ENCODE measurements around the gene TPSAB1. TPM values are rescaled to one million over a fixed set of nuclear protein-coding genes. Genes with fewer than 3 reads are reported as not detected.
A peak's percentile ranks its signal among the peaks of the same experiment; 100 is the strongest.
"Not testable (repeated sequence)": the region's sequence is repeated elsewhere in the genome, so short reads cannot be mapped to it uniquely, and the experiment has no call there.

The TPSAB1 gene
- total RNA-seq (1 to 10 TPM in 2 of 5 donors, under 1 TPM in 1, not detected in 2; 0.39 to 1.6 (median 1.2) TPM), total RNA-seq (0 to 0.85 (median 0.07) reads per million in 29 experiments)
- total RNA-seq (2013) = not detected

GRCh38 chr16:1240436-1240835 is at the start of gene TPSAB1:
TSS of gene TPSAB1 (plus strand) at chr16:1240705. CDS start at chr16:1240939, 234 bp downstream.
- H3K4me1 Mint-ChIP-seq; ATAC-seq (replicated peaks in 1 of 4); H3K27me3 Mint-ChIP-seq; CTCF ChIA-PET; H3K36me3 Mint-ChIP-seq; H3K4me3 ChIP-seq (ENCODE audit: control insufficient read depth in 1 of 2, extremely low read depth in 1 of 2, low read length in 1 of 2); H3K4me1 ChIP-seq (ENCODE audit: control insufficient read depth in 1 of 2, extremely low read depth in 1 of 2, insufficient read depth in 2 of 2, low read length in 2 of 2); POLR2A ChIA-PET; H3K27ac Mint-ChIP-seq; H3K36me3 ChIP-seq (ENCODE audit: control insufficient read depth in 2 of 2, extremely low read depth in 1 of 2, insufficient read depth in 1 of 2, low read length in 1 of 2); H3K9me3 Mint-ChIP-seq; H3K4me3 Mint-ChIP-seq; H3K9me3 ChIP-seq; H3K27ac ChIP-seq (ENCODE audit: low read length): not testable (repeated sequence)
- peaks cover 0 to 13% of the 10 kb centered on the region in 2 experiments for H3K27me3 ChIP-seq (replicated peaks in 1 of 2; ENCODE audit: control insufficient read depth in 2 of 2, extremely low read depth in 1 of 2, insufficient read depth in 2 of 2, low read length in 1 of 2)
- peak in 1 of 35 experiments; percentile 2 for DNase-seq
- WGBS (ENCODE audit: insufficient coverage) = no CpG with 5 or more reads among the region's 12 CpGs

GRCh38 chr16:1190789-1191188 is 49.7 kb upstream of the TPSAB1 start:
- H3K9me3 Mint-ChIP-seq; H3K27ac ChIP-seq (ENCODE audit: low read length); DNase-seq; H3K4me1 ChIP-seq (ENCODE audit: control insufficient read depth in 1 of 2, extremely low read depth in 1 of 2, insufficient read depth in 2 of 2, low read length in 2 of 2); H3K36me3 Mint-ChIP-seq; CTCF ChIA-PET; H3K9me3 ChIP-seq; POLR2A ChIA-PET; H3K4me1 Mint-ChIP-seq; H3K27ac Mint-ChIP-seq; ATAC-seq (replicated peaks in 1 of 4); H3K36me3 ChIP-seq (ENCODE audit: control insufficient read depth in 2 of 2, extremely low read depth in 1 of 2, insufficient read depth in 1 of 2, low read length in 1 of 2); H3K4me3 ChIP-seq (ENCODE audit: control insufficient read depth in 1 of 2, extremely low read depth in 1 of 2, low read length in 1 of 2); H3K4me3 Mint-ChIP-seq: not testable (repeated sequence)
- peaks cover 0 to 60% of the 10 kb centered on the region in 2 experiments for H3K27me3 ChIP-seq (replicated peaks in 1 of 2; ENCODE audit: control insufficient read depth in 2 of 2, extremely low read depth in 1 of 2, insufficient read depth in 2 of 2, low read length in 1 of 2)
- peaks cover 3 to 11% of the 10 kb centered on the region in 2 donors for H3K27me3 Mint-ChIP-seq
- WGBS (ENCODE audit: insufficient coverage) = 87% methylated on average over 10 of the region's 11 CpGs

GRCh38 chr16:1192384-1193073 is 48.0 kb upstream of the TPSAB1 start:
- Mint-ChIP-seq H3K4me1 (no peaks in the 10 kb centered on the region), H3K36me3 (no peaks in the 10 kb centered on the region), H3K27me3 (peaks cover 3 to 11% of the 10 kb centered on the region in 2 donors), H3K9me3 (no peaks in the 10 kb centered on the region), H3K27ac (no peak overlapping the region), H3K4me3 (no peak overlapping the region)
- WGBS (ENCODE audit: insufficient coverage) = 82% methylated on average over 5 of the region's 9 CpGs
- no peak overlapping the region for H3K27ac ChIP-seq (ENCODE audit: low read length)
- DNase-seq = no peak
- ChIA-PET CTCF (no interaction called here), POLR2A (no interaction called here)
- no peaks in the 10 kb centered on the region for H3K9me3 ChIP-seq
- no peak overlapping the region for H3K4me3 ChIP-seq (ENCODE audit: control insufficient read depth in 1 of 2, extremely low read depth in 1 of 2, low read length in 1 of 2)
- no peak for ATAC-seq (replicated peaks in 1 of 4)
- peaks cover 0 to 71% of the 10 kb centered on the region in 2 experiments for H3K27me3 ChIP-seq (replicated peaks in 1 of 2; ENCODE audit: control insufficient read depth in 2 of 2, extremely low read depth in 1 of 2, insufficient read depth in 2 of 2, low read length in 1 of 2)
- no peaks in the 10 kb centered on the region for H3K36me3 ChIP-seq (ENCODE audit: control insufficient read depth in 2 of 2, extremely low read depth in 1 of 2, insufficient read depth in 1 of 2, low read length in 1 of 2)
- H3K4me1 ChIP-seq (ENCODE audit: control insufficient read depth in 1 of 2, extremely low read depth in 1 of 2, insufficient read depth in 2 of 2, low read length in 2 of 2) = peaks cover 0 to 9% of the 10 kb centered on the region in 2 experiments

GRCh38 chr16:1193143-1193824 is 47.2 kb upstream of the TPSAB1 start:
- H3K36me3 ChIP-seq (ENCODE audit: control insufficient read depth in 2 of 2, extremely low read depth in 1 of 2, insufficient read depth in 1 of 2, low read length in 1 of 2) = no peaks in the 10 kb centered on the region
- H3K4me3 ChIP-seq (ENCODE audit: control insufficient read depth in 1 of 2, extremely low read depth in 1 of 2, low read length in 1 of 2) = no peak overlapping the region
- Mint-ChIP-seq H3K4me1 (no peaks in the 10 kb centered on the region), H3K36me3 (no peaks in the 10 kb centered on the region), H3K9me3 (no peaks in the 10 kb centered on the region), H3K27me3 (peaks cover 3 to 8% of the 10 kb centered on the region in 2 donors), H3K27ac (no peak overlapping the region), H3K4me3 (no peak overlapping the region)
- POLR2A ChIA-PET = no interaction called here
- no peak for DNase-seq
- no peaks in the 10 kb centered on the region for H3K9me3 ChIP-seq
- 73% methylated on average over 26 of the region's 30 CpGs for WGBS (ENCODE audit: insufficient coverage)
- CTCF ChIA-PET = interaction anchor here in 1 of 2 donors (0.6 kb wide), 1 partner anchor 86 kb away, joined by 4 read pairs; no protein-coding TSS in a partner anchor
- no peak overlapping the region for H3K27ac ChIP-seq (ENCODE audit: low read length)
- H3K4me1 ChIP-seq (ENCODE audit: control insufficient read depth in 1 of 2, extremely low read depth in 1 of 2, insufficient read depth in 2 of 2, low read length in 2 of 2) = peaks cover 0 to 9% of the 10 kb centered on the region in 2 experiments
- peaks cover 0 to 68% of the 10 kb centered on the region in 2 experiments for H3K27me3 ChIP-seq (replicated peaks in 1 of 2; ENCODE audit: control insufficient read depth in 2 of 2, extremely low read depth in 1 of 2, insufficient read depth in 2 of 2, low read length in 1 of 2)
- ATAC-seq (replicated peaks in 1 of 4) = no peak

GRCh38 chr16:1193825-1194581 is 46.5 kb upstream of the TPSAB1 start:
- ATAC-seq (replicated peaks in 1 of 4) (no peak), DNase-seq (no peak)
- POLR2A ChIA-PET = no interaction called here
- no peaks in the 10 kb centered on the region for H3K9me3 ChIP-seq
- 73% methylated on average over 27 of the region's 29 CpGs for WGBS (ENCODE audit: insufficient coverage)
- H3K36me3 ChIP-seq (ENCODE audit: control insufficient read depth in 2 of 2, extremely low read depth in 1 of 2, insufficient read depth in 1 of 2, low read length in 1 of 2) = no peaks in the 10 kb centered on the region
- no peak overlapping the region for H3K27ac ChIP-seq (ENCODE audit: low read length)
- H3K27ac Mint-ChIP-seq = no peak overlapping the region
- peaks cover 3 to 8% of the 10 kb centered on the region in 2 donors for H3K27me3 Mint-ChIP-seq
- H3K4me3 Mint-ChIP-seq = no peak overlapping the region
- no peak overlapping the region for H3K4me3 ChIP-seq (ENCODE audit: control insufficient read depth in 1 of 2, extremely low read depth in 1 of 2, low read length in 1 of 2)
- H3K36me3 Mint-ChIP-seq = no peaks in the 10 kb centered on the region
- CTCF ChIA-PET = interaction anchor here in 1 of 2 donors (0.6 kb wide), 1 partner anchor 87 kb away, joined by 4 read pairs; no protein-coding TSS in a partner anchor
- H3K4me1 ChIP-seq (ENCODE audit: control insufficient read depth in 1 of 2, extremely low read depth in 1 of 2, insufficient read depth in 2 of 2, low read length in 2 of 2) = peaks cover 0 to 7% of the 10 kb centered on the region in 2 experiments
- H3K9me3 Mint-ChIP-seq = no peaks in the 10 kb centered on the region
- H3K4me1 Mint-ChIP-seq = no peaks in the 10 kb centered on the region
- H3K27me3 ChIP-seq (replicated peaks in 1 of 2; ENCODE audit: control insufficient read depth in 2 of 2, extremely low read depth in 1 of 2, insufficient read depth in 2 of 2, low read length in 1 of 2) = peaks cover 0 to 62% of the 10 kb centered on the region in 2 experiments

- Histone ChIP-seq H3K4me1 (ENCODE audit: control insufficient read depth in 1 of 2, extremely low read depth in 1 of 2, insufficient read depth in 2 of 2, low read length in 2 of 2) (peaks cover 0 to 6% of the 10 kb centered on the region in 2 experiments), H3K36me3 (ENCODE audit: control insufficient read depth in 2 of 2, extremely low read depth in 1 of 2, insufficient read depth in 1 of 2, low read length in 1 of 2) (no peaks in the 10 kb centered on the region), H3K4me3 (ENCODE audit: control insufficient read depth in 1 of 2, extremely low read depth in 1 of 2, low read length in 1 of 2) (no peak overlapping the region), H3K27ac (ENCODE audit: low read length) (no peak overlapping the region), H3K27me3 (replicated peaks in 1 of 2; ENCODE audit: control insufficient read depth in 2 of 2, extremely low read depth in 1 of 2, insufficient read depth in 2 of 2, low read length in 1 of 2) (peaks cover 0 to 55% of the 10 kb centered on the region in 2 experiments), H3K9me3 (no peaks in the 10 kb centered on the region)
- Mint-ChIP-seq H3K4me3 (no peak overlapping the region), H3K36me3 (no peaks in the 10 kb centered on the region), H3K27ac (no peak overlapping the region), H3K9me3 (no peaks in the 10 kb centered on the region), H3K4me1 (no peaks in the 10 kb centered on the region), H3K27me3 (peaks cover 3 to 8% of the 10 kb centered on the region in 2 donors)
- ChIA-PET POLR2A (no interaction called here), CTCF (no interaction called here)
- 30% methylated on average over 46 of the region's 61 CpGs for WGBS (ENCODE audit: insufficient coverage)
- DNase-seq (peak in 9 of 35 experiments; percentile 9 to 42 (median 22)), ATAC-seq (replicated peaks in 1 of 4) (peak in 1 of 4 experiments; percentile 55)
These were observed 45.7 kb upstream of the TPSAB1 start for GRCh38 chr16:1194665-1195392.

Measured in T-cell (primary cell).